ENCODE data around the gene ITGBL1.

- TF ChIP-seq PKNOX1 (IDR thresholded peaks at IDR 0.05), result no peak
- TF ChIP-seq L3MBTL2 (conservative IDR thresholded peaks at IDR 0.05), result no peak
- no peak for TF ChIP-seq SP1 (IDR thresholded peaks at IDR 0.05)
- no peak for TF ChIP-seq TARDBP (IDR thresholded peaks at IDR 0.05)
- TF ChIP-seq NFRKB (IDR thresholded peaks at IDR 0.05), result no peak
- TF ChIP-seq ELF4 (IDR thresholded peaks at IDR 0.05), result no peak
- TF ChIP-seq BHLHE40 (IDR thresholded peaks at IDR 0.05; ENCODE audit: borderline replicate concordance), result no peak
- no peak for TF ChIP-seq HDGF (IDR thresholded peaks at IDR 0.05; ENCODE audit: borderline replicate concordance)
- no peak for TF ChIP-seq FOXA1 (IDR thresholded peaks at IDR 0.05)
- no peak for TF ChIP-seq SUZ12 (IDR thresholded peaks at IDR 0.05)
- TF ChIP-seq ZNF384 (IDR thresholded peaks at IDR 0.05), result no peak
Observed at GRCh38 chr13:101488734-101489133, 36.3 kb downstream of the ITGBL1 start.
